Esophagus squamous epithelium (tissue), 4 donors: ENCODE data around the gene ABCG5.

ENCODE experiments used
- CTCF ChIP-seq, 6 experiments: fragments of 450-650 bp in 4 of 6; fragments of 200-600 bp in 2 of 6; sonication (generic) in 2 of 6; IDR thresholded peaks; one replicate each; pipeline ENCODE4 v1.5.1; 2016 to 2019; ENCODE audit warnings: antibody characterized with exemption in 6 of 6, mild to moderate bottlenecking in 4 of 6, moderate library complexity in 4 of 6
- POLR2A ChIP-seq, 4 donors: fragments of 450-650 bp; IDR thresholded peaks; one replicate each; pipeline ENCODE4 v1.6.1; 2017; ENCODE audit warnings: antibody characterized with exemption in 4 of 4, mild to moderate bottlenecking in 4 of 4, moderate library complexity in 3 of 4

DNA sequence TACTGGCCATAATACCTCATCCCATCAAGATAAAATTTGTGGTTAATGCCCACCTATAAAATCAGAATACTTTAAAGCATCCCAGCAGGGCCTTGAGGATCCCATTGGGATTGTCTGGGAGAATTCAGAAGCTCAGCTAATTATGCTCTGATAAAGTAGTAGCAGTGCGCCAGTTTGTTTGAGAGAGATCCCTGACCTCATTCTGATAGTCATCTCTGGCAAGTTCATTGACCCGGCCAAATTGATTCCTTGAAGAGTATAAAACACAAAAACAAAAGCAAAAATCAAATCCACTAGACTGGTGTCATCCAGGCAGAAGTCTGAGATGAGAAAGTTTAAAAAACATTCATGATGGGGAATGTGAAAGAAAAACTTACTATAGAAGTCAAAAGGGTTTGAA, 14.1 kb downstream of the ABCG5 start:
- TF ChIP-seq CTCF (IDR thresholded peaks at IDR 0.05) (no peak), POLR2A (IDR thresholded peaks at IDR 0.05) (no peak)
